GM19452 (cell line): ENCODE data around the gene MECP2.

Source experiments
- ATAC-seq: cut with Tn5 transposase; IDR thresholded peaks from one replicate; pipeline ENCODE4 v1.9.1; 2021; ENCODE audit not compliant: unreplicated experiment

Gene MECP2

DNA sequence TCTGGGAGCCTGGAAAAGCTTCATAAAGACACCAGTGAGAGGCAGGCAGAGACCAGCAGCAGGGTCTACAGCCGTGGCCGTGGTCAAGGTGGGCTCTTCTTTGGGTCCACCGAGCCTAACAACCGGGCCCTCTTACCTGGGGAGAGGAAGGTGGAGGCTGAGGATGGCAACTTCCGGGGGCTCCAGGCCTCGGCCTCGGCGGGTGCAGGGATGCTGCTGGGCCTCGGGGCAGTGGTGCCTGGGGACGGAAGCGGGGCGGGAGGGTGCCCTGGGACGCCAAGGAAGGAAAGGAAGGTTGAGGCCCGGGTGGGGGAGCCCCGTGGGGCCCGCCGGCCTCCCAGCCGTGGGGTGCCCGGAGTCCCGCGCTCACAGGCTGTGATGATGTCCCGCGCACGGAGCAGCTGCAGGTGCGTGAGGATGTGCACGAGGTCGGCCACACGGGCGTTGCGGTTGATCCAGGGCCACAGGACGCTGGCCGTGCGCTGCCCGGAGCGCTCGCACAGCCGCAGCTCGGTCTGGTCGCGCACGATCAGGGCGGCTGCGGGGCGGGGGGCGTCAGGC lies 78.4 kb downstream of the MECP2 start:
- ATAC-seq = peak; percentile 10

DNA sequence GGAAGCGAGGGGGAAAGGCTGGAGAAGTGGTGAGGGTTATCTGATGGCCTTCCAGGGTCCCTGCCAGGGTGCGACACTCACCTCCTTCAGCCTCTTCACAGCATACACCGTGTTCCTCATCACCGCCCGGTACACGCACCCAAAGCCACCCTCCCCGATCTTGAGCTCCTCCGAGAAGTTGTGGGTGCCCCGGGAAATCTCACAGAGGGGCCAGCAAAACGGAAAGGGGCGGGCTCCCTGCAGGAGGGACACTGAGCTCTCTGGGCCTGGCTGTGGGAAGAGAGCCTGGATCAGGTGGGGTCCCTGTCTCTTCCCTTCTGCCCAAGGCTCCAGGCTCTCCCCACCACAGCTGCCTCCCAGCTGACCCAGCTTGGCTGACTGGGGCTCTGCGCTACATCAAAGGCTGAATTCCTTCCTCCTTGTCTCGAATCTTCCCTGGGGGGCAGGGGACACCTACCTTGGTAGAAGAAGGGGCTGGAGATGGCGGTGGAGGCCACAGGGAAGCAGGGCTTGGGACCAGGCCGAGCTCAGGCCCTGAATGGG lies 78.9 kb downstream of the MECP2 start:
- ATAC-seq = no peak

DNA sequence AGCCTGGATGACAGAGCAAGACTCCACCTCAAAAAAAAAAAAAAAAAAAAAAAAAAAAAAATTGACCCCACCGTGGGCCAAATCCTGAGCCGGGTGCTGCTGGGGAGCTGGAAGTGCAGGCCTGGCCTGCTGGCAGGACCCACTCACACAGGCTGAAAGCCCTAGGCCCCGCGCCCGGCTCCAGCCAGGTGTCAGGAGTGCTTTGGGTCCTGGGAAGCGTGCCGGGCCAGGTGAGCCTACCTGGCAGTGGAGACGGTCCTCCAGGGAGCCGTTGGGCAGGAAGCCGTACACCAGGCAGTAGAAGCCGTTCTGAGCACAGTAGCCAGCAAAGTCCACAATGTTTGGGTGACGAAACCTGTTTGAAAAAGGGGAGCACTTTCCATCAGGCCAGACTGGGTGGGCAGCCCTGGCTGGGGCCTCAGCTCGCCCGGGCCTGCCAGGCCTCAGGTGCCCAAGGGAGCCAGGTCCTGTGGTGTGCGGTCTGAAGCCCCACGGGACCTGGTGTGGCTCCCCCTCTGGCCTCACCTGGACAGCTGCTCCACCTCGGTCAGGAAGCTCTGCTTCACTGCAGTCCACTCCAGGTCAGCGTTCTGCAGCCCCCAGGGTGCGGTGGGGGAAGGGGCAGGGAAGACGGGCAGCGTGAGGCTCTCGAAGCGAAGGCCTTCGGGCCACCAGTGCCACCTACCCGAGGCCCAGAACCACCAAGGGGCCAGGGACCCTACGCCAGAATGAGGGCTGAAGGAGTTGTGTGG lies 79.6 kb downstream of the MECP2 start:
- ATAC-seq = no peak

DNA sequence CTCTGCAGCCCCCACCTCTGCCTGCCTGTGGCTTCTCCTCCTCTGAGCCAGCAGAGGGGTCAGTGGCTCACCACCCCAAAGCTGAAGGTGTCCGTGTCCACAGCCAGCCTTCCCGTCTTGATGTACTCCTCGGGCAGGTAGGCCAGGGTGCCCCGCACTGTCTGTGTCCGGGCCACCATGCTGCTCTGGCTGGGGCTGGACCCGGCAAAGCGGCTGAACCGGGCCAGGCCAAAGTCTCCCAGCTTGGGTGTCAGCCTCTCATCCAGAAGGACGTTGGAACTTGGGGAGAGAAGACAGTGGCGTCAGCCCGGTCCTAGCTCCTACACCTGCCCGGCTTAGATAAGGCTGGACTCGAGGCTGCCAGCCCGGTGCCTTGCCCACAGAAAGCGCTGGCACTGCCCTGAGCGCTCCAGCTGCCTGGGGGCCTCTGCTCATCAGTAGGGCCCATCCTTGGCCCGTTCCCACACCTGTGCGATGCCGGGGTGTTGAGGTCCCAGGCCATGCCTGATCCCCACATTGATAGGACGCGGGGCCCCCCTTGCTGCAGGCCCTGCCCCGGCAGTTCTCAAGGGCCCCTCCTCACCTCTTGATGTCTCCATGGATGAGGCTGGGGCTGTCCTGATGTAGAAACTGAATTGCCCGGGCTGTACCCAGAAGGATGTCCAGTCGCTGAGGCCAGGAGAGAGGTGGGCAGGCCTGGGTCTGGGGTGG lies 81.0 kb downstream of the MECP2 start:
- no peak for ATAC-seq

DNA sequence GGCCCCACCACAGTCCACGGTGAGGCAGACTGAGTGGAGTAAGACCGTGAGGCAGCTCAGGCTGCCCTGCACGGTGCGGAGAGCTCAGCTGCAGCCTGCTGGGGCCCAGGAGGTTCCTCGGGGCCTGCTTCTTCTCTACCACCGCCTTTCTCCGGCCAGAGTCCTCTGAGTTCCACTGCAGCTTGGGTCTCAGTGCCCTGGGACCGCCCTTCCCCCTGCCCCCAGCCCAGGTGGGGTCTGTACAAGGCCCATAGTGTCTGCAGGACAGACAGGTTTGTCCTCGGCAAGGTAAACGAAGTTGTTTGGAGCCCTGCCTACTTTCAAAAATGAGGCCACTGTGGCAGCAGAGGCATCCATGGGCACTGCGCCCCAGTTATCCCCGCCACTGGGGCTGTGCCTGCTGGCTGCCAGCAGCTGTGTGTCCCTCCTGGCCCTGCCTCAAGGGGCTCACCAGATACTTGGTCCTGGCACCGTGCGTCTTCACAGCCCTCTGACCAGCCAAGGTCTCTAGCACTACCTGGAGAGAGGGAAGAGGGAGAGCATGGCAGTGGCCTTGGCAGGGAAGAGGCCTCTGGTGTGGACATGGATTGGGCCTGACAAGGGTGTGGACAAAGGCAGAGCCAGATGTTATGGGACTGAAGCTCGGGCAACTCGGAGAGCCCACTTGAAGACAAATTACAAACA lies 81.8 kb downstream of the MECP2 start:
- ATAC-seq = no peak

DNA sequence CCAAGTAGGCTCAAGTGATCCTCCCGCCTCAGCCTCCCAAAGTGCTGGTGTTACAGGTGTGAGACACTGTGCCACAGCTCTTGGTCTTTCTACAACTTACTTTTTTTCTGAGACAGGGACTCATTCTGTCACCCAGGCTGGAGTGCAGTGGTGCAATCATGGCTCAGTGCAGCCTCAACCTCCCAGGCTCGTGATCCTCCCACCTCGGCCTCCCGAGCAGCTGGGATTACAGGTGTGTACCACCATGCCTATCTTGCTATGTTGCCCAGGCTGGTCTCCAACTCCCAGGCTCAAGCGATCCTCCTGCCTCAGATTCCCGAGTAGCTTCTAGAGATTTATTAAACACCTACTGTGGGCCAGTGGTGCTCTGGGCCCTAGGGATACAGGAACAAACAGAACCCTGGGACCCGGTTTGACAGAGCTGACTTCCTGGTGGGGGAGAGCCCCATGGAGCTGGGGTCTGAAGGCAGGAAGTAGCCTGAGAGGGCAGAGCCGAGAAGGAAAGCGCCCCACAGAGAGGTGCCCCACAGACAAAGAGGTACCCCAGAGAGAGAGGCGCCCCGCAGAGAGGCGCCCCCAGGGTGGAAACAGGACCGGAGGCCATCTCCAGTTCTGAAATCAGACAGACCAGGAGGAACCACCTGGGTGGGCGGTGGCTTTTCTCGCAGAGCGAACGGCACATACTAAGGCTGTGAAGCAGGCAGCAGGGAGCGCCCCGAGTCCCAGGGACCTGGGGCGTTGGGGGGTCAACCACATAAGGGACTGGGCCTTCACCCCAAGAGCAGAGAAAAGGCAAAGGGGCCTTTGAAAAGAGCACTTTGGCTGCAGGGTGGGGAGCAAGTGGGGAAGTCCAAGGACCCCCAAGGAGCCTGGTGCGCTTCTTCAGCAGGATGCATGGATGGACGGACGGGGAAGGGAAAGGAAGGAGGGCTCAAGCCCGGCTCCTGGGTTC lies 82.8 kb downstream of the MECP2 start:
- ATAC-seq = no peak

DNA sequence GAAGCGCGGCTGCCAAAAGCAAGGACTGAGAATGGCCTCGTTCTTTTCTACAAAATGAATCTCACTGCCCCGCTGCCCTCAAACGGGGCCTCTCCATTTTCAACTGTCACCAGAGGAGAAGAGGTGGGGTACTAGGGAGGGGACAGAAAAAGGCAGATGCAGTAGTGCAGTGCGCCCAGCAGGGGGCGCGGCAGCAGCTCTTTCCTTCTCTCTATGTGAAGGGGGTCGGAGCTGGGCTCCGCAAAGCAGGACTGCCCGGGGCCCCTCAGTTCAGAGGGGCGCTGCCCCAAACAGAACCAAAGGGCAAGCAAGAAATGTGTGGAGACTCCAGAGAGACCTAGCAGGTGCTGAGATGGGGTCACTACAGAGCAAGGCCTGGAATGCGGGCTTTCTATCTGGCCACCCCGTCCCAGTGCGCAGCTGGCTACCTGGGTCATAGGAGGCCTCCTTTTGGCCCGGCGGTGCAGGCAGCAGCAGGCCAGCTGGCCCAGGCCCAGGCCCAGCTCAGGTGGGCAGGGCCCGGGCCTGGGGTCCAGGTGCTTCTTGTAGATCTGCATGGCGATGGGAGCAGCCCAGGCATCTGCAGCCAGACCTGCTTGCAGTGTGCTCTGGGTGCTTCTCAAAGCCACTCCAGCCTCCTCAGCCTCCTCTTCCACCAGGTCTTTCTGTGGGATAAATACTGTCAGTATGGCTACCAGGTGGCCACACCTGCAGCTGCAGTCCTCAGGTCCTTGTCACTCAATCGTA lies 83.7 kb downstream of the MECP2 start:
- no peak for ATAC-seq

DNA sequence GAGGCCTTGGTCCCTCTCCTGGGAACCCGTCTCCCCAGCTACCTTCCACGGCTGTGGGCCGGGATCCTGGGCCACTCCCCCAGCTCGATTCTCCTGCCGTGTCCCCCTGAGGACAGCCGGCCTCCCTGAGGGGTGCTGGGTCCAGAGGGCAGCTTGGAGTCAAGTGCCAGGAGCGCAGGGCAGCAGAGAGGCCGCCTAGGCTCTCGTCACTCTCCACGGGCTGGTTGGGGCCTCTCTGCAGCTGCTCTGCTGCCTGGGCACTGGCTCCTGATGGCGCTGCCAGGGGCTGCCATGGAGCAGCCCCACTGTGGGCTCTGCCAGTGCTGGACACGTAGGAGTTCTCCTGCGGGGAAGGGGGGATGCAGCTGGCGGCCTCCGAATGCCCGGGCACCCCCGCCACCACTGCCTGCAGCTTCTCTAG lies 84.5 kb downstream of the MECP2 start:
- ATAC-seq = no peak

DNA sequence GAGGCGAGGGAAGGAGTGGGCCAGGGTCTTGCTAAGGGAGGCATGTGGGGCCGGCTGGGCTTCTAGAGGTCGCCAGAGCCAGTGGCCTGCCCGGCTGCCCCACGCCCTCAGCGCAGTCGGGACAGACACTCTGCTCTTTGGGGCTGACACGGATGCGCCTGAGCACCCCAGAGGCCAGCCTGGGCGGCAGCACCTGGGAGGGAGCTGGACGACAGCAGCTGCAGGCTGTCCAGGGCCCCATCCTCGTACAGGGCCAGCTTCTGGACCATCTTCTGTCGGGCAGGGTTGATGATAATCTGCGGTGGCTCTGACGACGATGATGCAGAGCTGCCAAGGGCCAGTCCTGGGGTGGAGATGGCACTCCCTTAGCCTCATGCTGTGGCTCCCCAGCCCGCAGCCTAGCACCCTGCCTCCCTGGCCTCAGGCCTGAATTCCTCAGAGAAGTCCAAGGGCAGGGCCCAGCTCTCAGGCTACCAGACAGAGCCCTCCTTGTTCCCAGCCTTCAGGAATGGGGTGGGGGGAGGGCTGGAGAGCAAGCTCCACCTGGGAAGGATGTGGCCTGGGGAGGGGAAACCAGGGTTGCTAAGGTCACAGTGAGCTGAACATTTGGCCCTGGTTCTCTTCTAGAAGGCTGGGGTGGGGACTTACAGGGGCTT lies 85.1 kb downstream of the MECP2 start:
- no peak for ATAC-seq

DNA sequence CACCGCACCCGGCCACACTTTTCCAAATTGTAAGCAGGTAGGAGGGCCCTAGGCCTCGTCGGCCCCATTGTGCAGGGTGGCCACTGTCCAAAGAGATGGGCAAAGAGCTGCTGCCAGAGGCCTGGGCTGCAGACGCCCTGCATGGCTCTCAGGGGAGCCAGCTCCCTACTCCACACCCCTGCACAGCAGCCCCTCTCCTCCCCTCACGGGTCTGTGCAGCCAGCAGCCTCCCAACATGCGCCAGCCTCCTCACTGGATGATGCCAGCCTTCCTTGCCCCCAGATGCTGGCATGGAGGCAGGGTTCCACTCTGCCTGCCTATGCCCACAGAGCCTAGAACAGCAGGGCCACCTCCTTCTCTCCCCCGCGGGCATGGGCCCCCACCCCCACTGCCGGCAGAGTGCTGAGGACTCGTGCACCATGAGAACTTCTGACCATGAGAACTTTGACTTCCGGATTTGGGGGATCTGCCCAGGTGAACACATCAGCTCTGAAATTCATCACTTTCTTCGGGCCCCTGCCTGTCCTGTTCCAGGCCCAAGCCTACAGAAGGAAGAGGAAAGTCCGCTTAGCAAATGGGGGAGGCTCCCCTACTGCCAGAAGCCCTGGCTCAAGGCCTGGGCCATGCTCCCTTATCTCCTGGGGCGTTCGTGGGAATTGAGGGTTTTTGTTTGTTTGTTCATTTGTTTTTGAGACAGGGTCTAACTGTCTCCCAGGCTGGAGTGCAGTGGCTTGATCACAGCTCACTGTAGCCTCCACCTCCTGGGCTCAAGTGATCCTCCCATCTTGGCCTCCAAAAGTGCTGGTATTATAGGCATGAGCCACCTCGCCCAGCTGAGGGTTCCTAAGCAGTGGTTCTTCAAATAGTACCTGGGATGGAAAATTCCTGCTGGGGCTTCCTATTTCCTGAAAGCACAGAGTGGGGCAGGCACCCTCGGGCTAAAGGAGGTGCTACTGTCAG lies 85.9 kb downstream of the MECP2 start:
- ATAC-seq = no peak

DNA sequence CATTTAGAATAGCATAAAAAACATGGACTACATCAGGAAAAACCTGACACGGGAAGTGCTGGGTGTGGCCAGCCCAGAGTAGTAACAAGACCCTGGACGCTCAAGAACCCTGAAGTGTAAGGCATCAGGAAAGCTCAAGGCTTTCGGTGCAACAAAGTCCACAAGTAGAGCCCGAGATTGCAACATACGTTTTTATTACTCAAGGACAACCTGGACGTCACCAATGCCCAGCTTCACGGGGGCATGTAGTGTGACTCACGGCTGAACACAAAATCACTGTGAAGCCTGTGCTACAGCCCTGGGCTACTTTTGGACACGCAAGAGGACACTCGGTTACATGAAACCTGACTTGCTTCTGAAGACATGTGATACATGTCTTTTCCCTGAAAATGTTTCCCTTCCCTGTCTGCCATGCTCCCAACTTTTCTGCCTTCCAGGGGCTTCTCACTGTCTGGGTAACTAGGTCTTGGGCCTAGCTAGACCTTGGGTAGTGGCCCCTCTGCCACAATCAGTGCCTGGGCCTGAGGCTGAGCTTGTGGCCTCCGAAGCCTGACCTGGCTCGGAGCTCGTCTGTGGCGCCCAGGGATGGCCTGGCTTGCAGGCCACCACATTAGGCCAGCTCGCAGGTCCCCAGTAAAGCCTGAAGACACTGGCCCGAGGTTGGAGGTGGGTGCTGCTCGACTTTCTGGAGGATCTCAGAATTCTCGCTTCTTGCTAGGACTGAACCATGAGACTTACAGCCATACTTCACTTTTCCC lies 87.0 kb downstream of the MECP2 start:
- ATAC-seq = no peak

DNA sequence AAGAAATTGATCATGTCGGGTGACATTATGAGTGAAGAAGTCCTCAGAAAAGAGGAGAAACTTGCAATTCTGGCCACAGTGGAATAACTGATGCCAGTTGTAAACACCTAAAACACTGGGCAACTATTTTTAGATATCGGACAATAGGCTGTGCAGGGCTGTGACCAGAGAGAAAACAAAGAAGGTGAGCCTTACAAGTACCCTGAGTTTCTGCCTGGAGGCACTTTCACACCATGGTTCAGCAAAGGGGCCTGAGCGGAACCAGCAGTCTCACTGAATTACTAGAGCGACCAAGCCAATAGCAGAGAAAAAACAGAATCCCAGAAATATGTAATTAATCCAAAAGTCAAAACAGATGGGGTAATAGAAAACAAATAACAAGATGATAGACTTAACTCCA lies 89.0 kb downstream of the MECP2 start:
- no peak for ATAC-seq

DNA sequence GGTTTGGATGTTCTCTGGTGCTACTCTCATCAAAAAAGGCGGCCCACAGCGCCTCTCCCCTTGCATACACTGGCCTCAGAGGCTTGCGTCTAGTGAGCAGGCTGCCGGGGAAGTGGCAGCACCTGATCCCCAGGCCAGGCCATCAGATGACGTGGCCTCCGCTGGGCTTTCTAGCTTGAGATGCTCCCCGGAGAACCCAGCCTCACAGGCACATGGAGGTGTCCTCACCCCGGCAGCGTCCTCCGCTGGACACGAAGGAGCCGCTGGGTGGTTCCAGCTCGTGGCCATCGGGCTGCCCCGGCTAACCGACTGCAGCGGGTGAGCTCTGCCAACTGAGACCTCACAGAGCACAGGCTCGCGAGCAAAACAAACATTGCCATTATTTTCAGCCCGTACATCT lies 90.6 kb downstream of the MECP2 start:
- no peak for ATAC-seq

DNA sequence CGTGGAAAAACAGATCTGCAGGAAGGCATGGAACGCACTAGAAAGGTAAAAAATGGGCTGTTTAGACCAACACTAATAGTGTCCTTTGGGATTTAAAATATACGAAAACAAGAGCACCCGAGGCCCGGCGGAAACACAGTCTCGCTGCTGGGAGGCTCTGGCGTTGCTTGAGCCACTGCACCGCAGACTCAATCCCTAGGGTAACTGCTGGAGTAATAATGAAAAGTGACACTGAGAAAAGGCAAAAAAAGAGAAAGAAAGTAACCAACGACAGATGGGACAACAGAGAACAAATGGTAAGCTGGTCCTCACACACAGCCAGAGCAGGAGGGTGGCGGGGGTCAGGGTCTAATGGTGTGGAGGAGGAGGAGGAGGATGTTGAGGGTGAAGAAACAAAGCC lies 93.2 kb downstream of the MECP2 start:
- ATAC-seq = no peak

DNA sequence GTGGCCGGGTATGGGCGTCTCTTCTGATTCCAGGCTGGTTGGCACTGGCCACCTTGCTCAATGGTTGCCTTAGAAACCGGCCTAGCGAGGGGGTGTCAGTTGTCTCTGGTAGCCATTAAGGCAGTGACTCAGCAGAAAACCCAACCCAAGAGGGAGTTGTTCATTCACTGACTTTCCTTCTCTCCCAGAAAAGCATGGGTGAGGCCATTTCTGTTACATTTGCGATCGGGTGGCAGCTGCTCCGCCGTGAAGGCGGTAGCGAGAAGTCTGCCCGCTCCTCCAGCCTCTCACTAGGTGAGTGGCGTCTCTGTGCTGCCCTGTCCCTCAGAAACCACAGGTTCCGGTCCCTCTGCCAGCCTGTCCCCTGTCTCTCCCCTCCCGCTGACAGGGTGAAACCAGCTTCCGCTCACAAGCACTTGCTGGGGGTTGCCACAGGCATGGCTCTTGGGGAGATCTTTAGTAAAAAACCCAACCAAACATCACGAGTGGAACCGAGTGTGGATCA lies 95.2 kb downstream of the MECP2 start:
- ATAC-seq = no peak

DNA sequence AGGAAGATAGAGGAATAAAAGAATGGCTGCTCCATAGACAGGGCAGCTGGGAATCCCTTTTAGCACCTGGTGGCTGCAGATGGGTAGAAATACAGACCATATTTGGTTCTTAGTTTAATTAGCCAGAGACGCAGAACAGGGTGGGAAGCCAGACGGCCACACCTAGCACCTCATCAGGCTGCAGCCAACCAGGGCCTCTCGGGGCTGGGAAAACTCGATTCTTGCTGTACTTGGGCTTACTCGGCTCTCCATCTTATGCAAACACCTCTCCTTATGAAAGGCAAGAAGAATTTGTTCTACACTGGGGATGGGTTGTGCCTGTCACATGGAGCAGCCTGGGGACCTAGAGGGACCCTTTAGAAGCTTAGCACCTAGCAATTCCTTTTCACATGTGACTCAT lies 97.5 kb downstream of the MECP2 start:
- ATAC-seq = no peak
